ENCODE results near the gene ATAD3B. TPM values are rescaled to one million over a fixed set of nuclear protein-coding genes. Genes with fewer than 3 reads are reported as not detected.
"Not testable (repeated sequence)": the region's sequence is repeated elsewhere in the genome, so short reads cannot be mapped to it uniquely, and the experiment has no call there.

Gene ATAD3B
- polyA plus RNA-seq, 1 donor (not counting 4 experiments of a cell fraction or from before 2014, with no cell fraction given) = 20.6 TPM

DNA sequence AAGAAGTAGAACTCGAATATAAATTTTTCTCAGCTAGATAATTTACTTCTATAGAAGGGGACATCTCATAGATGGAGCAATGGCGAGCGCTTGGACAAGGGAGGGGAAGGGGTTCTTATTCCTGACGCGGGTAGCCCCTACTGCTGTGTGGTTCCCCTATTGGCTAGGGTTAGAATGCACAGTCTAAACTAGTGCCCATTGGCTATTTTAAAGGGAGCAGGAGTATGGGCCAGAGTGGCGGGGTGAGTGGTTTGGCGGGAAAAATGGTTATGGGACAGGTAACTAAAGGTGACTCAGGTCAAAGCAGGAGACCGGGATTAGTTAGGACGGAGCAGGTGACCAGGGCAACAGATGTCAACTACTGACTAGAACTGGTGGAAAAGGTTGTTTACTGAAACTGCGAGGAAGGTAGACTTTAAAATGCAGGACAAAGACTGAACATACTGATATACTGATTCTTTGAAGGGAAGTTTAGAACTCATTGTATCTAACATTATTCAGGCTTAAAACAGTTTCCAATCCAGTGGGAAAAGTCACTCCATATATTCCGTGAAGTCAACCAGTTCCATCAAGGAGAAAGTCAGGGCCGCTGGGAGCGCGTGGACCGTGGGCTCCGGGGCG is 39.5 kb downstream of the ATAD3B start:
- Histone ChIP-seq H3K79me2 (ENCODE audit: control insufficient read depth, insufficient read depth, low read length) (peaks cover 26% of the 10 kb centered on the region), H3K27ac (ENCODE audit: control insufficient read depth, insufficient read depth, low read length) (peak overlapping the region; percentile 84), H3K9ac (ENCODE audit: control insufficient read depth, extremely low read depth, insufficient read depth, low read length) (peak overlapping the region; percentile 97), H3K4me3 (ENCODE audit: control insufficient read depth in 2 of 3, extremely low read depth in 1 of 3, insufficient read depth in 2 of 3, low read depth in 1 of 3, low read length in 3 of 3) (peak overlapping the region; percentile 76 to 78 (median 77)), H2AFZ (ENCODE audit: control insufficient read depth, low read length) (peak overlapping the region; percentile 89), H3K36me3 (ENCODE audit: control insufficient read depth in 2 of 2, extremely low read depth in 1 of 2, insufficient read depth in 2 of 2, low read length in 2 of 2) (peaks cover 2 to 8% of the 10 kb centered on the region in 2 experiments), H3K9me3 (ENCODE audit: control insufficient read depth, low read depth, low read length) (no peaks in the 10 kb centered on the region), H3K9me1 (ENCODE audit: control insufficient read depth, extremely low read depth, insufficient read depth, low read length) (no peaks in the 10 kb centered on the region), H4K20me1 (ENCODE audit: control insufficient read depth, extremely low read depth, insufficient read depth, low read length) (no peaks in the 10 kb centered on the region), H3K27me3 (ENCODE audit: control insufficient read depth, extremely low read depth, insufficient read depth, low read length) (no peaks in the 10 kb centered on the region), H3K4me1 (ENCODE audit: control insufficient read depth, extremely low read depth, insufficient read depth, low read length) (peaks cover 5% of the 10 kb centered on the region), H3K4me2 (ENCODE audit: control insufficient read depth, extremely low read depth, insufficient read depth, low read depth, low read length) (peak overlapping the region; percentile 90)
- TF ChIP-seq EZH2 (IDR thresholded peaks at IDR 0.05; ENCODE audit: low read length) = no peak
- TF ChIP-seq, protein P1, sequence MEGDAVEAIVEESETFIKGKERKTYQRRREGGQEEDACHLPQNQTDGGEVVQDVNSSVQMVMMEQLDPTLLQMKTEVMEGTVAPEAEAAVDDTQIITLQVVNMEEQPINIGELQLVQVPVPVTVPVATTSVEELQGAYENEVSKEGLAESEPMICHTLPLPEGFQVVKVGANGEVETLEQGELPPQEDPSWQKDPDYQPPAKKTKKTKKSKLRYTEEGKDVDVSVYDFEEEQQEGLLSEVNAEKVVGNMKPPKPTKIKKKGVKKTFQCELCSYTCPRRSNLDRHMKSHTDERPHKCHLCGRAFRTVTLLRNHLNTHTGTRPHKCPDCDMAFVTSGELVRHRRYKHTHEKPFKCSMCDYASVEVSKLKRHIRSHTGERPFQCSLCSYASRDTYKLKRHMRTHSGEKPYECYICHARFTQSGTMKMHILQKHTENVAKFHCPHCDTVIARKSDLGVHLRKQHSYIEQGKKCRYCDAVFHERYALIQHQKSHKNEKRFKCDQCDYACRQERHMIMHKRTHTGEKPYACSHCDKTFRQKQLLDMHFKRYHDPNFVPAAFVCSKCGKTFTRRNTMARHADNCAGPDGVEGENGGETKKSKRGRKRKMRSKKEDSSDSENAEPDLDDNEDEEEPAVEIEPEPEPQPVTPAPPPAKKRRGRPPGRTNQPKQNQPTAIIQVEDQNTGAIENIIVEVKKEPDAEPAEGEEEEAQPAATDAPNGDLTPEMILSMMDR (optimal IDR thresholded peaks at IDR 0.05 in 1 of 3, IDR thresholded peaks at IDR 0.05 in 1 of 3, conservative IDR thresholded peaks at IDR 0.05 in 1 of 3; ENCODE audit: extremely low read depth in 1 of 3, insufficient read depth in 2 of 3, low read length in 3 of 3) = no peak
- FAIRE-seq (no peak), DNase-seq (ENCODE audit: low read depth, low spot score) (no peak)
- dilution Hi-C loops (cut with MboI; ENCODE audit: extremely low pct_ligation_motif_present, low sequenced_read_pairs) = no loop called here

DNA sequence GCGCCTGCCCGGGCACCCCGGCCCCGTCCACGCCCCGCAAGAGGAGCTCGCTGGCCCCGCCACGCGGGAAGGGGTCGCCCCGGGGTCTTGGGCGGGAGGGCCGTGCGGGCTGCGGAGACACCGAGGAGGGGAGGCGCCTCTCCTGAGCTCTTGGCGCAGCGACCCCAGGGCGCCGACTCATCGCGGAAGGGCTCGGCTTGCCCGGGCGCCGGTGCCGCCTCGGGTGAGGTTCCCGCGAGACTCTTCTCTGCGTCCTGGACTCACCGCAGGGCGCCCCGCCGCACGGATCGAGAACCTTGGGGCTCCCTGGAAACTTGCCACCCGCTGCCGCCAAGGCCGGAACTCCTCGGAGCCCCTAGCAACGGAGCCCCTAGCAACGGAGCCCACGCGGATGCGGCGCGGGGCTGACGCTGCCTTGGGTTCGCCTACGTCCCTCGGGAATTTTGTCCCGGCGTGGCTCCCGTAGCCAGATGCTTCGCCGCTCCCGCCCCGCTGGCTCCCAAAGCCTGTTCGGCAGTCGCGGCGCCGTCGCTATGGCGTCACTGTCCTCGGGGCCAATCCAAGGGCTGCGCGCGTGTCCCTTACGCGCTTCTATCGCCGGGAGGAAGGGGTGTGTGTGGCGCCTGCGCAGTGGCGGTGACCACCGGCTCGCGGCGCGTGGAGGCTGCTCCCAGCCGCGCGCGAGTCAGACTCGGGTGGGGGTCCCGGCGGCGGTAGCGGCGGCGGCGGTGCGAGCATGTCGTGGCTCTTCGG is 40.1 kb downstream of the ATAD3B start, which contains the start of gene ATAD3A:
Gene ATAD3A, plus strand, starts transcription at position 630 of the 753 bp plus-strand sequence. Its CDS starts 107 bp downstream, at position 737.
- FAIRE-seq (no peak), DNase-seq (ENCODE audit: low read depth, low spot score) (peak; percentile 70)
- peak within 1 kb of the TSS; percentile 90 for H3K4me2 ChIP-seq (ENCODE audit: control insufficient read depth, extremely low read depth, insufficient read depth, low read depth, low read length)
- H4K20me1 ChIP-seq (ENCODE audit: control insufficient read depth, extremely low read depth, insufficient read depth, low read length) = no peaks in the 10 kb centered on the region
- TF ChIP-seq, protein P1 (optimal IDR thresholded peaks at IDR 0.05 in 1 of 3, IDR thresholded peaks at IDR 0.05 in 1 of 3, conservative IDR thresholded peaks at IDR 0.05 in 1 of 3; ENCODE audit: extremely low read depth in 1 of 3, insufficient read depth in 2 of 3, low read length in 3 of 3) = no peak
- no peak for TF ChIP-seq EZH2 (IDR thresholded peaks at IDR 0.05; ENCODE audit: low read length)
- peak within 1 kb of the TSS; percentile 76 to 78 (median 77) for H3K4me3 ChIP-seq (ENCODE audit: control insufficient read depth in 2 of 3, extremely low read depth in 1 of 3, insufficient read depth in 2 of 3, low read depth in 1 of 3, low read length in 3 of 3)
- no peaks in the 10 kb centered on the region for H3K9me3 ChIP-seq (ENCODE audit: control insufficient read depth, low read depth, low read length)
- no peaks in the 10 kb centered on the region for H3K9me1 ChIP-seq (ENCODE audit: control insufficient read depth, extremely low read depth, insufficient read depth, low read length)
- H3K36me3 ChIP-seq (ENCODE audit: control insufficient read depth in 2 of 2, extremely low read depth in 1 of 2, insufficient read depth in 2 of 2, low read length in 2 of 2) = peaks cover 2 to 8% of the 10 kb centered on the region in 2 experiments
- peaks cover 5% of the 10 kb centered on the region for H3K4me1 ChIP-seq (ENCODE audit: control insufficient read depth, extremely low read depth, insufficient read depth, low read length)
- H3K27ac ChIP-seq (ENCODE audit: control insufficient read depth, insufficient read depth, low read length) = peak within 1 kb of the TSS; percentile 84
- dilution Hi-C loops (cut with MboI; ENCODE audit: extremely low pct_ligation_motif_present, low sequenced_read_pairs) = no loop called here
- H3K9ac ChIP-seq (ENCODE audit: control insufficient read depth, extremely low read depth, insufficient read depth, low read length) = peak within 1 kb of the TSS; percentile 97
- peak within 1 kb of the TSS; percentile 89 for H2AFZ ChIP-seq (ENCODE audit: control insufficient read depth, low read length)
- H3K79me2 ChIP-seq (ENCODE audit: control insufficient read depth, insufficient read depth, low read length) = peaks cover 27% of the 10 kb centered on the region
- H3K27me3 ChIP-seq (ENCODE audit: control insufficient read depth, extremely low read depth, insufficient read depth, low read length) = no peaks in the 10 kb centered on the region

DNA sequence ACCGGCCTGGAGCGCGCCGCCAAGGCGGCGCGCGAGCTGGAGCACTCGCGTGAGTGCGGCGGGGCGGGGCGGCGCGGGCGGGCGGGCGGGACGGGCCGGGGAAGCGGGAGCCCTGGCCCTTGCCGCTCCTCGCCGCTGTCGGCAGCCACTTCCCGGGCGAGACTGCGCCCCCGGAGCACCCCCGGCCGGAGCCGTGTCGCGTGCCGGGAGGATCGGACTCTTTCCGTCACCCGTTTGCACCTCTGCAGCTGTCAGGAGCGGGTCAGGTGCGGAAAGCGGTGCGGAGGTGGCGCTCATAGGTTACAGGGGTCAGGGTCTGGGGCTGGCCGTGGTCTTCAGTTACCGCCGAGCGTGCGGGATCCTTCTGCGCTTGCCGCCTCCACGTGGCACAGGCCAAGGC is 40.9 kb downstream of the ATAD3B start:
- dilution Hi-C loops (cut with MboI; ENCODE audit: extremely low pct_ligation_motif_present, low sequenced_read_pairs); H3K4me1 ChIP-seq (ENCODE audit: control insufficient read depth, extremely low read depth, insufficient read depth, low read length); H3K36me3 ChIP-seq (ENCODE audit: control insufficient read depth in 2 of 2, extremely low read depth in 1 of 2, insufficient read depth in 2 of 2, low read length in 2 of 2); FAIRE-seq; DNase-seq (ENCODE audit: low read depth, low spot score); H3K27ac ChIP-seq (ENCODE audit: control insufficient read depth, insufficient read depth, low read length); H2AFZ ChIP-seq (ENCODE audit: control insufficient read depth, low read length); H4K20me1 ChIP-seq (ENCODE audit: control insufficient read depth, extremely low read depth, insufficient read depth, low read length); H3K9me3 ChIP-seq (ENCODE audit: control insufficient read depth, low read depth, low read length); H3K4me2 ChIP-seq (ENCODE audit: control insufficient read depth, extremely low read depth, insufficient read depth, low read depth, low read length); H3K27me3 ChIP-seq (ENCODE audit: control insufficient read depth, extremely low read depth, insufficient read depth, low read length); H3K9me1 ChIP-seq (ENCODE audit: control insufficient read depth, extremely low read depth, insufficient read depth, low read length): not testable (repeated sequence)
- peak overlapping the region; percentile 62 for H3K9ac ChIP-seq (ENCODE audit: control insufficient read depth, extremely low read depth, insufficient read depth, low read length)
- H3K79me2 ChIP-seq (ENCODE audit: control insufficient read depth, insufficient read depth, low read length) = peaks cover 27% of the 10 kb centered on the region
- peak overlapping the region in 2 of 3 experiments; percentile 51 to 76 for H3K4me3 ChIP-seq (ENCODE audit: control insufficient read depth in 2 of 3, extremely low read depth in 1 of 3, insufficient read depth in 2 of 3, low read depth in 1 of 3, low read length in 3 of 3)
